ENCODE results near the gene SPRY2.
"Not testable (repeated sequence)": the region's sequence is repeated elsewhere in the genome, so short reads cannot be mapped to it uniquely, and the experiment has no call there.

SPRY2 gene

DNA sequence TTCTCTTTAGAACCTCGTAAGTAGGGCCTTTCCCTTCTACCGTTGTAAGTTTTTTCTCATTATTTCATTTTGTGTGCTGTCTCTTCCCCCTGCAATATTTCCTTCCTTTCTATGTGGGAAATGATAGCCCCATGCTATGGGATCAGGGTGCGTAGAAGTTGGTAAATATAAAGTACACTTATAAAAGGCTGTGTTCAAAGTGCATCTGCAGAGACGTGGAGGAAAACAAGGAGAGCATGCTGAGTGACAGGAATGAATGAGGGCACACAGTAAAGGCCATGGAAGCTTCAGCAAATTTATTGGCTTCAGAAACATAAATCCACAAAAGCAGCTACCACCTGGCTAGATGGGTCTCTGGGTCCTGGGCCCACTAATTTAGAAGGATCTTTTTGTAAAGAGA is 21.6 kb upstream of the SPRY2 start:
- H3K4me3 ChIP-seq (ENCODE audit: low read depth, low read length): no peak overlapping the region
- no peak for TF ChIP-seq CTCF (IDR thresholded peaks at IDR 0.05; ENCODE audit: low read depth, low read length)

- no peak for TF ChIP-seq CTCF (IDR thresholded peaks at IDR 0.05; ENCODE audit: low read depth, low read length)
- H3K4me3 ChIP-seq (ENCODE audit: low read depth, low read length): no peak overlapping the region
Measured at GRCh38 chr13:80361883-80362327, 21.0 kb upstream of the SPRY2 start.

DNA sequence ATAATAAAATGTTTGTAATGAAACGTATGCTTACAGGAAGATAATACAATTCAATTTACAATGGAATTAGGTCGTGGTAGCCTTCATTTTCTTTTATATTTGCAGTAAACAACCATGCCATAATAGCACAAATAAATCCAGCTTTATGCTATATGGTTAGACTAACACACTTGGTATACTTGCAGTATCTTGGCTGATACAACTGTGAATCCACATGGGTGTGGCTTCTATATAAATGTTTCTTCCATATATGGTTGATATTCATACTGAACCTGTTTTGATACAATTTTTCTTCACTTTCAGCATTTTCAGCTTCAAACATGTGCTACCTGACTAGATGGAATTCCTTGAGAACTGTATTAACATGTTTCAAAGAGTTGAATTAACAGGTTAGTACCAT is 20.4 kb upstream of the SPRY2 start:
- no peak for TF ChIP-seq CTCF (IDR thresholded peaks at IDR 0.05; ENCODE audit: low read depth, low read length)
- H3K4me3 ChIP-seq (ENCODE audit: low read depth, low read length): no peak overlapping the region

GRCh38 chr13:80360453-80360800 is 19.5 kb upstream of the SPRY2 start:
- TF ChIP-seq CTCF (IDR thresholded peaks at IDR 0.05; ENCODE audit: low read depth, low read length): no peak
- no peak overlapping the region for H3K4me3 ChIP-seq (ENCODE audit: low read depth, low read length)

DNA sequence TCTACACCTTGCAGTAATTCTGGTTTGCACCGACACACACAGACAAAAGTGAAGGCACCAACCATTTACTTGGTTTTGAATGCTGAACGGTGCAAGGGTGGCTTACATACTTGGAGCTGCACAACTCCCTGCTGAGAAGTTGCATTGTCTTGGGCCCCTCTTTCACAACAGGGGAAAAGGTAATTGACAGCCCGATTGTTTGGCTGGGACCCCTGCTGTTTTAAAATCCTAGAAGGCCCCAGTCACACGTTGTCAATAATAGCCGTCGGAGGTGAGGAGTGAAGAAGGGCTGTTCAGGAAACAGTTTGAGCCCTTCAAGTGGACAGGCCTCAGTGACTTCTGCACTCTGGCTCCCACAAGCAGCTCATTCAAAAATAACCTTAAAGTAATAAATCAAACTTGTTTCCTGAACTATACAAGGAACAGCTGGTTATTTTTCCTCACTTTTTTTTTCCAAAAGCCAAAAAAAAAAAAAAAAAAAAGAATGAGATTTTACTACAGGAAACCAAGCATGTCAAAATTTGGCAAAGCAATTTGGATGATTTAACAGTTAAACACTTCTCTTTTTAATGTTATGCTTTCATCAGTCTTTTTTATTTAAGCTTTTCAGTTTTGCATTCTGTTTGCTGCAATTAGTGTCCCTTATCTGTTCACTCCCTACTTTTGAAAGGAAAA is 19.0 kb upstream of the SPRY2 start:
- no peak for TF ChIP-seq CTCF (IDR thresholded peaks at IDR 0.05; ENCODE audit: low read depth, low read length)
- H3K4me3 ChIP-seq (ENCODE audit: low read depth, low read length): no peak overlapping the region

GRCh38 chr13:80359414-80359777 is 18.5 kb upstream of the SPRY2 start:
- H3K4me3 ChIP-seq (ENCODE audit: low read depth, low read length): no peak overlapping the region
- TF ChIP-seq CTCF (IDR thresholded peaks at IDR 0.05; ENCODE audit: low read depth, low read length): no peak

GRCh38 chr13:80355496-80356094 is 14.7 kb upstream of the SPRY2 start:
- not testable (repeated sequence) for H3K4me3 ChIP-seq (ENCODE audit: low read depth, low read length)

- TF ChIP-seq CTCF (IDR thresholded peaks at IDR 0.05; ENCODE audit: low read depth, low read length): no peak
- no peak overlapping the region for H3K4me3 ChIP-seq (ENCODE audit: low read depth, low read length)
Measured at GRCh38 chr13:80348750-80349149, 7.8 kb upstream of the SPRY2 start.
